OCI-LY3 (cell line): ENCODE measurements around the gene CBL.

Source experiments
- H2AFZ ChIP-seq: fragments of 200-600, 300-600 bp; shearing (Covaris generic); 2 replicates; pipeline ENCODE4 v1.6.0; 2014; ENCODE audit warnings: antibody characterized with exemption, low read depth, low read length
- H3K27ac ChIP-seq: fragments of 200-600, 300-600 bp; sonication (generic); 2 replicates; pipeline ENCODE4 v1.5.1; 2014; ENCODE audit warnings: mild to moderate bottlenecking, low read length, moderate library complexity, mixed read lengths
- H3K27me3 ChIP-seq: fragments of 200-600, 300-600 bp; sonication (generic); 2 replicates; pipeline ENCODE4 v1.6.1; 2014; ENCODE audit warnings: low read depth, low read length, mixed read lengths
- H3K36me3 ChIP-seq: fragments of 200-600, 300-600 bp; sonication (generic); replicated peaks from 2 replicates; pipeline ENCODE3; 2014; ENCODE audit warnings: low read depth, low read length, mixed read lengths
- H3K4me1 ChIP-seq: fragments of 300-600, 200-600 bp; sonication (generic); 2 replicates; pipeline ENCODE4 v1.6.1; 2014; ENCODE audit warnings: low read length, mixed read lengths
- H3K4me2 ChIP-seq: fragments of 200-600, 300-600 bp; sonication (generic); 2 replicates; pipeline ENCODE4 v1.6.1; 2014; ENCODE audit warnings: low read length, mixed read lengths
- H3K4me3 ChIP-seq: fragments of 300-600, 200-600 bp; sonication (generic); 2 replicates; pipeline ENCODE4 v1.5.1; 2014; ENCODE audit warnings: antibody characterized with exemption, mild to moderate bottlenecking, low read length, moderate library complexity
- H3K79me2 ChIP-seq: fragments of 300-600, 200-600 bp; shearing (Covaris generic); 2 replicates; pipeline ENCODE4 v1.6.1; 2014; ENCODE audit warnings: mild to moderate bottlenecking, low read length, mixed read lengths
- H3K9ac ChIP-seq: fragments of 300-600, 200-600 bp; shearing (Covaris generic); 2 replicates; pipeline ENCODE4 v1.6.0; 2014; ENCODE audit warnings: mild to moderate bottlenecking, low read length, moderate library complexity
- H3K9me3 ChIP-seq: fragments of 200-600, 300-600 bp; shearing (Covaris generic); 2 replicates; pipeline ENCODE4 v1.6.1; 2014; ENCODE audit warnings: low read length, mixed read lengths; ENCODE audit not compliant: insufficient read depth
- H4K20me1 ChIP-seq: fragments of 200-600, 300-600 bp; sonication (generic); 2 replicates; pipeline ENCODE4 v1.6.1; 2016; ENCODE audit warnings: low read length, mixed read lengths; ENCODE audit not compliant: insufficient read depth
- EZH2phosphoT487 ChIP-seq: fragments of 200-600 bp; shearing (Covaris generic); IDR thresholded peaks from 2 replicates; pipeline ENCODE4 v1.6.1; 2018; ENCODE audit warnings: antibody characterized with exemption, mixed run types, low read depth
- TF ChIP-seq, protein P1 (sequence below): fragments of 200-600, 300-600 bp; sonication (generic); IDR thresholded peaks from 2 replicates; pipeline ENCODE4 v1.5.1; 2014; ENCODE audit warnings: antibody characterized with exemption, low read length, low read depth

The CBL gene

DNA sequence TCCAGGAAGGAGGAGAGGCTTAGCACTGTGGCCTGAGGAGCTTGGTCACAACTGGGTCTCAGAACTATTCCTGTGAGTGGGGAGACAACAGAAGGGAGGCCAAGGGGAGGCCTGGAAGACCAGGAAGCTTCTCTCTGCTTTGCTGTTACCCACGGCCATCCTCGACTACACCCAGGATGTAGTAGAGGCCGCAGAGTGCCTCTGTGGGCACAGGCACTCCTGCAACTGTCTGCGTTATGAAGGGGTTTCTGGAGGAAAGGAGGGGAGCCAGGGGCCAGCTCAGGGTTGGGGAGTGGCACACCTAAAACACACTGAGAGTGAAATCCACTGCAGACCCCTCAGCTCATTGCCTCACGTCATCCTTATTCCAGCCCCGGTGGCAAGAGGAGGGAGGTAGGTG, 144.2 kb downstream of the CBL start:
- Histone ChIP-seq H3K36me3 (no peaks in the 10 kb centered on the region), H3K4me2 (no peak overlapping the region), H3K4me1 (no peaks in the 10 kb centered on the region), H3K27ac (no peak overlapping the region), H4K20me1 (no peaks in the 10 kb centered on the region), H3K4me3 (no peak overlapping the region), H2AFZ (no peak overlapping the region), H3K27me3 (peaks cover 28% of the 10 kb centered on the region), H3K9me3 (no peaks in the 10 kb centered on the region), H3K79me2 (no peaks in the 10 kb centered on the region), H3K9ac (no peak overlapping the region)
- TF ChIP-seq EZH2phosphoT487, result no peak
- TF ChIP-seq, protein P1, sequence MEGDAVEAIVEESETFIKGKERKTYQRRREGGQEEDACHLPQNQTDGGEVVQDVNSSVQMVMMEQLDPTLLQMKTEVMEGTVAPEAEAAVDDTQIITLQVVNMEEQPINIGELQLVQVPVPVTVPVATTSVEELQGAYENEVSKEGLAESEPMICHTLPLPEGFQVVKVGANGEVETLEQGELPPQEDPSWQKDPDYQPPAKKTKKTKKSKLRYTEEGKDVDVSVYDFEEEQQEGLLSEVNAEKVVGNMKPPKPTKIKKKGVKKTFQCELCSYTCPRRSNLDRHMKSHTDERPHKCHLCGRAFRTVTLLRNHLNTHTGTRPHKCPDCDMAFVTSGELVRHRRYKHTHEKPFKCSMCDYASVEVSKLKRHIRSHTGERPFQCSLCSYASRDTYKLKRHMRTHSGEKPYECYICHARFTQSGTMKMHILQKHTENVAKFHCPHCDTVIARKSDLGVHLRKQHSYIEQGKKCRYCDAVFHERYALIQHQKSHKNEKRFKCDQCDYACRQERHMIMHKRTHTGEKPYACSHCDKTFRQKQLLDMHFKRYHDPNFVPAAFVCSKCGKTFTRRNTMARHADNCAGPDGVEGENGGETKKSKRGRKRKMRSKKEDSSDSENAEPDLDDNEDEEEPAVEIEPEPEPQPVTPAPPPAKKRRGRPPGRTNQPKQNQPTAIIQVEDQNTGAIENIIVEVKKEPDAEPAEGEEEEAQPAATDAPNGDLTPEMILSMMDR, result no peak

DNA sequence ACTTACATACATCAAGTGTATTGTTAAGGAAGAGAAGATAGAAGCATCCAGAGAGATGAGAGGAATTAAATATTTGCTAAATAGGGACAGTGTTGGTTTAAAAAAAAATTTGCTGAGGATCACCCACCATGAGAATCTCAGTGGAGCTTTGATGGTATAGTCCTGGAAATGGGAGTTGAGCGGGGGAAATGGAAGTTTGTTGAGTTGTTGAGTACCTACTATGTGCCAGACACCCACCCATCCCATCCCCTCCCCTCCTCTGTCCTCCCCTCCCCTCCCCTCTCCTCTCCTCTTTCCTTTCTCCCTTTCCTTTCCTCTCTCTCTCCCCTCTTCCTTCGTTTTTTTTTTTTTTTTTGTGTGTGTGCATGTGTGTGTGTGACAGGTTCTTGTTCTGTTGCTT, 145.1 kb downstream of the CBL start:
- H3K9me3 ChIP-seq, result no peaks in the 10 kb centered on the region
- no peaks in the 10 kb centered on the region for H4K20me1 ChIP-seq
- no peak overlapping the region for H3K4me2 ChIP-seq
- H3K4me3 ChIP-seq, result no peak overlapping the region
- TF ChIP-seq EZH2phosphoT487, result no peak
- TF ChIP-seq, protein P1, result no peak
- H3K27me3 ChIP-seq, result peaks cover 26% of the 10 kb centered on the region
- H3K4me1 ChIP-seq, result 0 out of 2 replicates have a peak, but pooled peaks cover 4% of the 10 kb centered on the region
- no peaks in the 10 kb centered on the region for H3K36me3 ChIP-seq
- H3K79me2 ChIP-seq, result no peaks in the 10 kb centered on the region
- no peak overlapping the region for H2AFZ ChIP-seq
- no peak overlapping the region for H3K9ac ChIP-seq
- no peak overlapping the region for H3K27ac ChIP-seq

DNA sequence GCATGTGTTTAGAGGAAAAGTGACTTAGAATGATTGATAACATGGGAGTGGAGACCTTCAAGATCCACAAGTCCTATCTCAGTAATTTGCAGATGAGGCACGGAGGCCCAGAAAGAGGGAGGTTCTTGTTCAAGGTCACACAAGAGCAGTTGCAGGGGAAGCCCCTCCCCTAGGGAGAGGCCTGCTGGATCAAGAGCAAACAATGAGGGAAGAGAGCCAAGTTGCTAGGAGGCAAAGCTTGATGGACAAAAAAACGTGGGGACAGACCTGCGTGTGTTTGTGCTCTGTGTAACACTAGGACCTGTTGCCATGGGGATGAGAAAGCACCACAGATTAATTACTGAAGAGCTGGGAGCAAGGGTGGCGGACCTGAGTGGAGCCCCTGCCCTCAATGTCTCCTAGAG, 146.7 kb downstream of the CBL start:
- no peak overlapping the region for H3K4me3 ChIP-seq
- H3K9ac ChIP-seq, result no peak overlapping the region
- H4K20me1 ChIP-seq, result no peaks in the 10 kb centered on the region
- H3K9me3 ChIP-seq, result no peaks in the 10 kb centered on the region
- 0 out of 2 replicates have a peak, but pooled peaks cover 4% of the 10 kb centered on the region for H3K4me1 ChIP-seq
- no peaks in the 10 kb centered on the region for H3K36me3 ChIP-seq
- H3K4me2 ChIP-seq, result no peak overlapping the region
- H3K27me3 ChIP-seq, result peaks cover 25% of the 10 kb centered on the region
- no peak for TF ChIP-seq EZH2phosphoT487
- TF ChIP-seq, protein P1, result no peak
- H2AFZ ChIP-seq, result no peak overlapping the region
- H3K27ac ChIP-seq, result no peak overlapping the region
- H3K79me2 ChIP-seq, result no peaks in the 10 kb centered on the region

DNA sequence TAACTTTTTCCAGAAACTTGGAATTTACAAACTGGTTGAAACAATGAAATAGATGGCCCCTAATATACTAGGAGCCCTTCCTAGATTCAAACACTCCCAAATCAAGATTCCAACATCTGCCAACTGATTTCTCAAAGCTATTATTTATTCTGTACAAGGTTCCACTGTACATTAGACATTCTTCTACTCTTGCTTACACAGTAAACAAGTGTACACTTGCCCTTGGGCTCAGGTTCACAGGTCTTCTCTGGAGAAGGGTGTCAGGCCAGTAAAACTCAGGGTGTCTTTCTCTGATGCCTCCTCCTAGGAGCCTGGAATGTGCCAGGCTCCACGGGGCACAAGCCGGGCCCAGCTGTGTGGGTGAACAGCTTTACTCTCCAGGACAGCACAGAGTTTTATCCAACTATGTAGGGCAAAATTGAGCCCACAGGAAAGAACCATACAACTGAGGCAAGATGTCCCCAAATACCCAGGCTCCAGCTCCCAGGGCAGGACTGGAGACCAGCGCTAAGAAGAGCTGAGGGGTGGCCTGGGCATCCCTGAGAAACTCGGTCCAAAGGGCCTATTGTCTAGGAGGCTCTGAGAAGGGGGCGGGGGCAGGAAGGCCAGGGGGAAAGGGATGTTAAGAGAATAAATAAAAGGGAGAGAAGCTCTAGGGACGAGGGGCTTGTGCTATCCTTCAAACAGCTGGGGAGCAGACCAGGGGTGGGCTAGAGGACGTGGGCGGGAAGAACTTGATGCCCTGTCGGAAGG, 149.1 kb downstream of the CBL start:
- TF ChIP-seq, protein P1, result no peak
- no peak for TF ChIP-seq EZH2phosphoT487
- Histone ChIP-seq H2AFZ (no peak overlapping the region), H3K9me3 (no peaks in the 10 kb centered on the region), H3K4me2 (no peak overlapping the region), H3K4me3 (no peak overlapping the region), H3K27me3 (peaks cover 25% of the 10 kb centered on the region), H3K36me3 (no peaks in the 10 kb centered on the region), H3K79me2 (no peaks in the 10 kb centered on the region), H3K27ac (no peak overlapping the region), H4K20me1 (no peaks in the 10 kb centered on the region), H3K9ac (no peak overlapping the region), H3K4me1 (peaks cover 13% of the 10 kb centered on the region)
